ENCODE data around the gene MEGF10. TPM values are rescaled to one million over a fixed set of nuclear protein-coding genes. Genes with fewer than 3 reads are reported as not detected.

Gene MEGF10
- total and polyA plus RNA-seq, 7 donors, result under 0.01 to 3.6 (median 1.7) TPM; not detected in 1

DNA sequence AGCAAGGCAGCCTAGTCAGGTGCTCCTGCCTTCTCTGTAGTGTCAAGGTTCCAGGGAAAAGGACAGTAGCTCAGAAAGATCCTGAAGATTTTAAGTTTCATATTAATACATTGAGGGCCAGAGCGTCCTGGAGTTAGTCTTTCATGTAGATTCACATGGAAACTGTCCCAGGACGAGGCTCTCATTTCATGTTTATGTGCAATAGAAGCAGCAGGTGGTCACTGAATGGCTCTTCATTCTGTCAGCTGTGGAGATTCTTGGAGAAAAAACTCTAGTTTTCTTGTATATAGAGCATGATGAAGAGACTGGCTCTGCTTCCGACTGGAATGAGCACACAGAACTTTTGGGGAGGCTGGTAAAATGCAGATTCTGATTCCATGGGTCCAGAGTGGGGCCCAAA lies 54.3 kb downstream of the MEGF10 start:
- 76 to 84% methylated on average over 3 of the region's 3 CpGs for WGBS, 2 donors
- Histone ChIP-seq H3K4me1 (no peaks in the 10 kb centered on the region), H3K9me3 (no peaks in the 10 kb centered on the region), H3K36me3 (no peaks in the 10 kb centered on the region), H3K4me3 (no peak overlapping the region), H3K27me3 (no peaks in the 10 kb centered on the region), H3K27ac (no peak overlapping the region)
- intact Hi-C loops (cut with DNase I), result no loop called here
- DNase-seq, result no peak
- TF ChIP-seq EP300 (IDR thresholded peaks at IDR 0.05), result no peak

GRCh38 chr5:127351418-127351817 lies 60.8 kb downstream of the MEGF10 start:
- no peak for TF ChIP-seq POLR2AphosphoS5 (IDR thresholded peaks at IDR 0.05)
- TF ChIP-seq POLR2A (IDR thresholded peaks at IDR 0.05), result no peak
- TF ChIP-seq, protein P1, sequence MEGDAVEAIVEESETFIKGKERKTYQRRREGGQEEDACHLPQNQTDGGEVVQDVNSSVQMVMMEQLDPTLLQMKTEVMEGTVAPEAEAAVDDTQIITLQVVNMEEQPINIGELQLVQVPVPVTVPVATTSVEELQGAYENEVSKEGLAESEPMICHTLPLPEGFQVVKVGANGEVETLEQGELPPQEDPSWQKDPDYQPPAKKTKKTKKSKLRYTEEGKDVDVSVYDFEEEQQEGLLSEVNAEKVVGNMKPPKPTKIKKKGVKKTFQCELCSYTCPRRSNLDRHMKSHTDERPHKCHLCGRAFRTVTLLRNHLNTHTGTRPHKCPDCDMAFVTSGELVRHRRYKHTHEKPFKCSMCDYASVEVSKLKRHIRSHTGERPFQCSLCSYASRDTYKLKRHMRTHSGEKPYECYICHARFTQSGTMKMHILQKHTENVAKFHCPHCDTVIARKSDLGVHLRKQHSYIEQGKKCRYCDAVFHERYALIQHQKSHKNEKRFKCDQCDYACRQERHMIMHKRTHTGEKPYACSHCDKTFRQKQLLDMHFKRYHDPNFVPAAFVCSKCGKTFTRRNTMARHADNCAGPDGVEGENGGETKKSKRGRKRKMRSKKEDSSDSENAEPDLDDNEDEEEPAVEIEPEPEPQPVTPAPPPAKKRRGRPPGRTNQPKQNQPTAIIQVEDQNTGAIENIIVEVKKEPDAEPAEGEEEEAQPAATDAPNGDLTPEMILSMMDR (IDR thresholded peaks at IDR 0.05), result no peak
- no peak for TF ChIP-seq EP300 (IDR thresholded peaks at IDR 0.05)
- no peaks in the 10 kb centered on the region for H3K9me3 ChIP-seq
- H3K4me3 ChIP-seq, result no peak overlapping the region
- no peaks in the 10 kb centered on the region for H3K36me3 ChIP-seq
- 86 to 93% methylated on average over 4 of the region's 4 CpGs for whole genome bisulfite sequencing, 2 donors
- H3K27ac ChIP-seq, result no peak overlapping the region
- no peaks in the 10 kb centered on the region for H3K4me1 ChIP-seq
- no peaks in the 10 kb centered on the region for H3K27me3 ChIP-seq
- DNase-seq, result no peak
- intact Hi-C loops (cut with DNase I), result no loop called here

- Histone ChIP-seq H3K4me1 (no peaks in the 10 kb centered on the region), H3K36me3 (no peaks in the 10 kb centered on the region), H3K27ac (no peak overlapping the region), H3K9me3 (no peaks in the 10 kb centered on the region), H3K27me3 (no peaks in the 10 kb centered on the region), H3K4me3 (no peak overlapping the region)
- WGBS, 2 donors, result 94 to 97% methylated on average over 2 of the region's 2 CpGs
- intact Hi-C loops (cut with DNase I), result no loop called here
- TF ChIP-seq EP300 (IDR thresholded peaks at IDR 0.05), result no peak
- TF ChIP-seq POLR2AphosphoS5 (IDR thresholded peaks at IDR 0.05), result no peak
- no peak for TF ChIP-seq POLR2A (IDR thresholded peaks at IDR 0.05)
- TF ChIP-seq, protein P1 (IDR thresholded peaks at IDR 0.05), result no peak
- no peak for DNase-seq
Observed at GRCh38 chr5:127352068-127352467, 61.5 kb downstream of the MEGF10 start.

DNA sequence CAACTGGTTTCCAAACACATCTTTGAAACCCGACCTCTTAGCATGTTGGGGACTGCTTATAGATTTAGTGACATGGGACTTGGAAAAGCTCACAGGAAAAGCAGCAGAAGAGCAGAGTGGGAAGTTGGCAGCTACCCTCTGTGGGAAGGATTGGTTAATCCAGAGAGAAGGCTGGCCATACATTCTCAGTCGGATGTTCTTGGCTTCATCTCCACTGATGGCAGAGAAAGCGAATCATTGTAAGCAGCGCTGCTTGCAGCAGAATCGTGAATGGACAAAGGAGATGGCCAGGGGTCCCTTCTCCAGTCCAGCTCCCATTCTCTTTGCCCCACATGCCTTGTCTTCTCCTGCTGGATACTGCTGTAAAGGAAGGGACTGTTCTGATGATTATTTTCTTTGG lies 62.7 kb downstream of the MEGF10 start:
- TF ChIP-seq EP300 (IDR thresholded peaks at IDR 0.05), result no peak
- intact Hi-C loops (cut with DNase I), result no loop called here
- DNase-seq, result no peak
- Histone ChIP-seq H3K27me3 (no peaks in the 10 kb centered on the region), H3K9me3 (no peaks in the 10 kb centered on the region), H3K36me3 (no peaks in the 10 kb centered on the region), H3K4me1 (no peaks in the 10 kb centered on the region), H3K4me3 (no peak overlapping the region), H3K27ac (no peak overlapping the region)
- 84 to 89% methylated on average over 5 of the region's 5 CpGs for WGBS, 2 donors

DNA sequence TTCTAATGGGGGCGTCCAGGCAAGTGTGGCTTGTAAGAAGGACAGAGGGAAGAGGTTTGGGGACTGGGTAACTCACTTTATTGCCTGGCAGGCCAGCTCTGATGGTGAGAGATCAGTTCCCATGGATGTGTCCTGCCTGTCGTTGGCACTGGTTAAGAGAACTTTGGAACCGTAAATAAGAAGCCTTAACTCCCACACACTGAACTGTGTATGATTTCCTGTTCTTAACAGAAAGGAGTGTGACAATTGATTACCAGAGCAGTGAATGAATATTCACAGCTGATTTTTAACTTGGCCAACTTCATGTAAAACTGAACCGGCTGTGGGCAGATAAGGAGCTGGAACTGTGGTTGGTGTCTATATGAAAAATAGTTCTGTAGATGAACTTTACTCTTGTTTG lies 63.2 kb downstream of the MEGF10 start:
- TF ChIP-seq EP300 (IDR thresholded peaks at IDR 0.05) (no peak), POLR2AphosphoS5 (IDR thresholded peaks at IDR 0.05) (no peak), POLR2A (IDR thresholded peaks at IDR 0.05) (no peak)
- TF ChIP-seq, protein P1 (IDR thresholded peaks at IDR 0.05), result no peak
- H3K9me3 ChIP-seq, result no peaks in the 10 kb centered on the region
- DNase-seq, result no peak
- H3K27ac ChIP-seq, result no peak overlapping the region
- H3K27me3 ChIP-seq, result no peaks in the 10 kb centered on the region
- WGBS, 2 donors, result 14 to 60% methylated on average over 4 of the region's 4 CpGs
- intact Hi-C loops (cut with DNase I), result no loop called here
- no peak overlapping the region for H3K4me3 ChIP-seq
- H3K36me3 ChIP-seq, result no peaks in the 10 kb centered on the region
- no peaks in the 10 kb centered on the region for H3K4me1 ChIP-seq

- no peak for DNase-seq
- 82 to 88% methylated on average over 7 of the region's 7 CpGs for WGBS, 2 donors
- TF ChIP-seq POLR2A (IDR thresholded peaks at IDR 0.05) (no peak), EP300 (IDR thresholded peaks at IDR 0.05) (no peak), POLR2AphosphoS5 (IDR thresholded peaks at IDR 0.05) (no peak)
- TF ChIP-seq, protein P1 (IDR thresholded peaks at IDR 0.05), result no peak
- Histone ChIP-seq H3K9me3 (no peaks in the 10 kb centered on the region), H3K27ac (no peak overlapping the region), H3K36me3 (no peaks in the 10 kb centered on the region), H3K27me3 (no peaks in the 10 kb centered on the region), H3K4me1 (no peaks in the 10 kb centered on the region), H3K4me3 (no peak overlapping the region)
- intact Hi-C loops (cut with DNase I), result no loop called here
Observed at GRCh38 chr5:127355337-127355736, 64.7 kb downstream of the MEGF10 start.

Measured in sigmoid colon (tissue), 7 donors.